H9 (cell line): ENCODE results near the gene TMF1. TPM values are rescaled to one million over a fixed set of nuclear protein-coding genes. Genes with fewer than 3 reads are reported as not detected.

Experiments
- DNase-seq: peaks from one replicate; pipeline ENCODE4 v3.0.0-alpha.2; 2017
- H2AFZ ChIP-seq: one replicate; pipeline ENCODE4 v1.6.1; 2013; ENCODE audit warnings: mild to moderate bottlenecking, low read length, control low read depth, moderate library complexity
- H2AK5ac ChIP-seq: 2 replicates; pipeline ENCODE4 v1.6.1; 2013; ENCODE audit warnings: low read length, control low read depth, mixed read lengths; ENCODE audit not compliant: insufficient read length
- H2BK120ac ChIP-seq: one replicate; pipeline ENCODE4 v1.6.1; 2013; ENCODE audit warnings: low read depth, mild to moderate bottlenecking, low read length, control low read depth, inconsistent platforms; ENCODE audit not compliant: poor library complexity, severe bottlenecking
- H2BK12ac ChIP-seq: 2 replicates; pipeline ENCODE4 v1.6.1; 2013; ENCODE audit warnings: low read length, control low read depth, mixed read lengths, low read depth; ENCODE audit not compliant: insufficient read length
- H2BK15ac ChIP-seq: 2 replicates; pipeline ENCODE4 v1.6.1; 2013; ENCODE audit warnings: low read depth, low read length, control low read depth
- H2BK20ac ChIP-seq: one replicate; pipeline ENCODE4 v1.6.1; 2013; ENCODE audit warnings: low read depth, mild to moderate bottlenecking, low read length, control low read depth, inconsistent platforms; ENCODE audit not compliant: poor library complexity, severe bottlenecking
- H2BK5ac ChIP-seq: 2 replicates; pipeline ENCODE4 v1.6.1; 2013; ENCODE audit warnings: low read length, control low read depth, mixed read lengths; ENCODE audit not compliant: insufficient read length
- H3K14ac ChIP-seq: 2 replicates; pipeline ENCODE4 v1.6.1; 2013; ENCODE audit warnings: low read length, control low read depth; ENCODE audit not compliant: insufficient read depth
- H3K18ac ChIP-seq: 2 replicates; pipeline ENCODE4 v1.6.1; 2013; ENCODE audit warnings: low read depth, mild to moderate bottlenecking, mixed read lengths, low read length, control low read depth; ENCODE audit not compliant: insufficient read length
- H3K23ac ChIP-seq: 2 replicates; pipeline ENCODE4 v1.6.1; 2013; ENCODE audit warnings: low read length, control low read depth, mixed read lengths, low read depth; ENCODE audit not compliant: insufficient read length
- H3K23me2 ChIP-seq: 2 replicates; pipeline ENCODE4 v1.6.1; 2013; ENCODE audit warnings: low read depth, mild to moderate bottlenecking, mixed read lengths, low read length, control low read depth; ENCODE audit not compliant: insufficient read length, poor library complexity, severe bottlenecking
- H3K27ac ChIP-seq: 2 replicates; pipeline ENCODE4 v1.5.1; 2013; ENCODE audit warnings: low read length, control low read depth, mixed read lengths, low read depth; ENCODE audit not compliant: insufficient read length
- H3K27me3 ChIP-seq: 2 replicates; pipeline ENCODE4 v1.6.1; 2013; ENCODE audit warnings: low read length, control low read depth, inconsistent platforms; ENCODE audit not compliant: insufficient read depth
- H3K4ac ChIP-seq: 2 replicates; pipeline ENCODE4 v1.6.1; 2013; ENCODE audit warnings: low read depth, mild to moderate bottlenecking, control low read depth, inconsistent platforms, low read length, moderate library complexity
- H3K4me1 ChIP-seq: 2 replicates; pipeline ENCODE4 v1.6.1; 2013; ENCODE audit warnings: low read length, control low read depth, inconsistent platforms; ENCODE audit not compliant: insufficient read depth
- H3K4me2 ChIP-seq: 2 replicates; pipeline ENCODE4 v1.6.1; 2013; ENCODE audit warnings: low read length, control low read depth, mixed read lengths; ENCODE audit not compliant: insufficient read length, insufficient read depth
- H3K56ac ChIP-seq: 2 replicates; pipeline ENCODE4 v1.6.1; 2013; ENCODE audit warnings: low read depth, mild to moderate bottlenecking, mixed read lengths, low read length, control low read depth; ENCODE audit not compliant: insufficient read length
- H3K79me1 ChIP-seq: 2 replicates; pipeline ENCODE4 v1.6.1; 2013; ENCODE audit warnings: low read depth, mild to moderate bottlenecking, moderate library complexity, low read length, control low read depth, inconsistent platforms; ENCODE audit not compliant: insufficient read depth, poor library complexity, severe bottlenecking
- H3K79me2 ChIP-seq: 2 replicates; pipeline ENCODE4 v1.6.1; 2013; ENCODE audit warnings: low read length, control low read depth, inconsistent platforms; ENCODE audit not compliant: insufficient read depth
- H3K9ac ChIP-seq: 2 replicates; pipeline ENCODE4 v1.6.1; 2013; ENCODE audit warnings: low read length, control low read depth, mixed read lengths; ENCODE audit not compliant: insufficient read length; ENCODE audit errors: extremely low read depth
- H3K9me3 ChIP-seq: one replicate; pipeline ENCODE4 v1.6.1; 2013; ENCODE audit warnings: low read depth, low read length, inconsistent platforms; ENCODE audit not compliant: control insufficient read depth
- H3T11ph ChIP-seq: one replicate; pipeline ENCODE4 v1.6.1; 2013; ENCODE audit warnings: mild to moderate bottlenecking, low read length, control low read depth, inconsistent platforms
- H4K20me1 ChIP-seq: one replicate; pipeline ENCODE4 v1.6.1; 2013; ENCODE audit not compliant: control insufficient read depth, insufficient read length, insufficient read depth
- H4K5ac ChIP-seq: 2 replicates; pipeline ENCODE4 v1.6.1; 2013; ENCODE audit warnings: low read depth, mild to moderate bottlenecking, mixed read lengths, low read length, control low read depth; ENCODE audit not compliant: insufficient read length
- H4K8ac ChIP-seq: replicated peaks from 2 replicates; pipeline ENCODE4 v1.6.1; 2013; ENCODE audit warnings: low read length, control low read depth, mixed read lengths, low read depth; ENCODE audit not compliant: insufficient read length
- H4K91ac ChIP-seq: 2 replicates; pipeline ENCODE4 v1.6.1; 2013; ENCODE audit warnings: low read depth, mild to moderate bottlenecking, moderate library complexity, mixed read lengths, low read length, control low read depth; ENCODE audit not compliant: insufficient read length
- H3K27ac Mint-ChIP-seq, 3 experiments: 2 replicates in 2 of 3; 3 replicates in 1 of 3; pipeline ENCODE4 v1.8.0; 2020 to 2021; ENCODE audit warnings: mixed read lengths in 3 of 3, mild to moderate bottlenecking in 1 of 3, moderate library complexity in 1 of 3
- H3K27me3 Mint-ChIP-seq: 2 replicates; pipeline ENCODE4 v1.8.0; 2021; ENCODE audit warnings: low read depth, mild to moderate bottlenecking, moderate library complexity, mixed read lengths
- H3K36me3 Mint-ChIP-seq, 3 experiments: 2 replicates in 2 of 3; 3 replicates in 1 of 3; pipeline ENCODE4 v1.8.0; 2020 to 2021; ENCODE audit warnings: low read depth in 3 of 3, mixed read lengths in 3 of 3; ENCODE audit not compliant: insufficient read depth in 1 of 3
- H3K4me1 Mint-ChIP-seq, 2 experiments: 2 replicates each; pipeline ENCODE4 v1.8.0; 2020; ENCODE audit warnings: mixed read lengths in 2 of 2
- H3K4me3 Mint-ChIP-seq, 2 experiments: 2 replicates in 1 of 2; 3 replicates in 1 of 2; pipeline ENCODE4 v1.8.0; 2020 to 2021; ENCODE audit warnings: mild to moderate bottlenecking in 2 of 2, mixed read lengths in 2 of 2, moderate library complexity in 1 of 2
- H3K9me3 Mint-ChIP-seq, 2 experiments: 2 replicates in 1 of 2; 3 replicates in 1 of 2; pipeline ENCODE4 v1.8.0; 2020; ENCODE audit warnings: mild to moderate bottlenecking in 2 of 2, mixed read lengths in 2 of 2, moderate library complexity in 1 of 2
- CTCF ChIP-seq: fragments of 200-600 bp; sonication (generic); conservative IDR thresholded peaks from 3 replicates; pipeline ENCODE4 v1.8.0; 2021; ENCODE audit warnings: antibody characterized with exemption, mild to moderate bottlenecking
- WGBS: extraction: QIAGEN DNeasy Blood & Tissue Kit; methylation state at CpG from one replicate; pipeline ENCODE4 v1.1.7; 2013; ENCODE audit warnings: missing lambda C conversion rate, low lambda C conversion rate, mixed read lengths; ENCODE audit not compliant: insufficient read length; ENCODE audit errors: extremely low coverage; 5-methylcytosine and 5-hydroxymethylcytosine counted together
- total RNA-seq: library from RNA; stranded (reverse); gene quantifications from 2 replicates; pipeline ENCODE4 v1.2.1, GENCODE V29; 2021

Gene TMF1
- total RNA-seq, 1 experiment from 2014 or later = 21.9 TPM

- H3K4me3 Mint-ChIP-seq = no peak overlapping the region
- no peaks in the 10 kb centered on the region for H3K9me3 Mint-ChIP-seq
- H3K27ac Mint-ChIP-seq = no peak overlapping the region
Observed at GRCh38 chr3:68977486-68978167, 74.5 kb downstream of the TMF1 start.

More at GRCh38 chr3:68977486-68978167, 74.5 kb downstream of the TMF1 start:
- Histone ChIP-seq H2BK12ac (no peak overlapping the region), H2BK20ac (no peak overlapping the region), H2BK120ac (no peak overlapping the region), H3K4me1 (no peaks in the 10 kb centered on the region), H3K79me1 (no peaks in the 10 kb centered on the region), H2BK15ac (no peak overlapping the region), H4K20me1 (no peaks in the 10 kb centered on the region), H3K9ac (no peak overlapping the region), H2AFZ (no peak overlapping the region), H3K79me2 (no peaks in the 10 kb centered on the region), H4K5ac (no peak overlapping the region), H3K4me2 (no peak overlapping the region), H2AK5ac (no peak overlapping the region), H3T11ph (no peak overlapping the region), H4K8ac (no peak overlapping the region), H4K91ac (no peak overlapping the region), H3K56ac (no peak overlapping the region), H3K18ac (no peak overlapping the region), H3K23ac (no peak overlapping the region), H3K27me3 (no peaks in the 10 kb centered on the region), H3K27ac (no peak overlapping the region), H3K9me3 (no peaks in the 10 kb centered on the region), H3K23me2 (no peaks in the 10 kb centered on the region), H3K14ac (no peak overlapping the region), H2BK5ac (no peak overlapping the region), H3K4ac (no peak overlapping the region)
- DNase-seq = no peak
- no CpG with 5 or more reads among the region's 8 CpGs for WGBS
- no peaks in the 10 kb centered on the region for H3K4me1 Mint-ChIP-seq
- H3K27me3 Mint-ChIP-seq = no peaks in the 10 kb centered on the region
- peaks cover 5 to 51% (median 20%) of the 10 kb centered on the region in 3 experiments; a peak in 5 of 7 replicates for H3K36me3 Mint-ChIP-seq
- no peak for TF ChIP-seq CTCF
